GM18907 (cell line): ENCODE results near the gene CATSPERB.
"Not testable (repeated sequence)": the region's sequence is repeated elsewhere in the genome, so short reads cannot be mapped to it uniquely, and the experiment has no call there.

ENCODE experiments used
- ATAC-seq: cut with Tn5 transposase; IDR thresholded peaks from one replicate; pipeline ENCODE4 v1.9.1; 2021; ENCODE audit warnings: mild to moderate bottlenecking, moderate library complexity; ENCODE audit not compliant: unreplicated experiment

The CATSPERB gene

GRCh38 chr14:91582761-91583160 is 149.1 kb downstream of the CATSPERB start:
- ATAC-seq: no peak

GRCh38 chr14:91580876-91581577 is 150.9 kb downstream of the CATSPERB start:
- ATAC-seq: no peak

- no peak for ATAC-seq
Measured at GRCh38 chr14:91577632-91578233, 154.2 kb downstream of the CATSPERB start.

GRCh38 chr14:91575469-91576208 is 156.2 kb downstream of the CATSPERB start:
- no peak for ATAC-seq

- no peak for ATAC-seq
Measured at GRCh38 chr14:91573894-91574837, 157.7 kb downstream of the CATSPERB start.

GRCh38 chr14:91573528-91573893 is 158.4 kb downstream of the CATSPERB start:
- ATAC-seq: no peak

GRCh38 chr14:91570021-91570420 is 161.9 kb downstream of the CATSPERB start:
- no peak for ATAC-seq

GRCh38 chr14:91569301-91569700 is 162.6 kb downstream of the CATSPERB start:
- ATAC-seq: no peak

GRCh38 chr14:91568626-91569025 is 163.3 kb downstream of the CATSPERB start:
- ATAC-seq: no peak

GRCh38 chr14:91567827-91568226 is 164.1 kb downstream of the CATSPERB start:
- not testable (repeated sequence) for ATAC-seq

- no peak for ATAC-seq
Measured at GRCh38 chr14:91555531-91555930, 176.4 kb downstream of the CATSPERB start.

- ATAC-seq: no peak
Measured at GRCh38 chr14:91554535-91555332, 177.2 kb downstream of the CATSPERB start.

GRCh38 chr14:91548108-91548507 is 183.8 kb downstream of the CATSPERB start:
- ATAC-seq: no peak

- no peak for ATAC-seq
Measured at GRCh38 chr14:91545946-91546716, 185.8 kb downstream of the CATSPERB start.

- no peak for ATAC-seq
Measured at GRCh38 chr14:91545204-91545603, 186.7 kb downstream of the CATSPERB start.

GRCh38 chr14:91536327-91536726 is 195.6 kb downstream of the CATSPERB start:
- no peak for ATAC-seq

- not testable (repeated sequence) for ATAC-seq
Measured at GRCh38 chr14:91534059-91534458, 197.8 kb downstream of the CATSPERB start.

- no peak for ATAC-seq
Measured at GRCh38 chr14:91533623-91534022, 198.3 kb downstream of the CATSPERB start.
